HepG2 (cell line): ENCODE results near the gene GUK1. TPM values are rescaled to one million over a fixed set of nuclear protein-coding genes. Genes with fewer than 3 reads are reported as not detected.

Source experiments
- GZF1 ChIP-seq: sonication (generic); formaldehyde crosslinking; IDR thresholded peaks from 2 replicates; pipeline ENCODE4 v1.5.1; 2020; ENCODE audit warnings: mild to moderate bottlenecking, missing genetic modification reagents
- HCFC1 ChIP-seq: fragments of 150-350 bp; IDR thresholded peaks from 2 replicates; pipeline ENCODE4 v1.6.1; 2014; ENCODE audit warnings: low read depth, low read length
- HNRNPLL ChIP-seq: fragments of 200-400 bp; formaldehyde crosslinking; IDR thresholded peaks from 2 replicates; pipeline ENCODE4 v1.6.1; 2017; ENCODE audit warnings: mild to moderate bottlenecking, low read depth, low read length; ENCODE audit not compliant: poor library complexity, severe bottlenecking
- HOXA7 ChIP-seq: sonication (generic); formaldehyde crosslinking; IDR thresholded peaks from 2 replicates; pipeline ENCODE4 v1.8.1; 2022; ENCODE audit warnings: mild to moderate bottlenecking, missing genetic modification reagents, moderate library complexity
- PAX8 ChIP-seq: sonication (generic); formaldehyde crosslinking; IDR thresholded peaks from 2 replicates; pipeline ENCODE4 v1.8.0; 2022; ENCODE audit warnings: mild to moderate bottlenecking, missing genetic modification reagents, borderline replicate concordance
- RARA ChIP-seq: IDR thresholded peaks from 2 replicates; pipeline ENCODE4 v1.6.1; 2016; ENCODE audit warnings: missing genetic modification reagents, missing compliant biosample characterization
- RERE ChIP-seq: IDR thresholded peaks from 2 replicates; pipeline ENCODE4 v1.6.1; 2016; ENCODE audit warnings: low read depth, missing genetic modification reagents, missing compliant biosample characterization
- SRSF4 ChIP-seq: fragments of 200-400 bp; formaldehyde crosslinking; IDR thresholded peaks from one replicate; pipeline ENCODE4 v1.6.1; 2018; ENCODE audit warnings: mild to moderate bottlenecking, low read depth, low read length, moderate library complexity; ENCODE audit not compliant: poor library complexity, severe bottlenecking
- ZBTB25 ChIP-seq: IDR thresholded peaks from 2 replicates; pipeline ENCODE4 v1.6.1; 2018; ENCODE audit warnings: missing genetic modification reagents
- ZNF143 ChIP-seq: sonication (generic); formaldehyde crosslinking; IDR thresholded peaks from 2 replicates; pipeline ENCODE4 v1.4.0; 2020; ENCODE audit warnings: missing genetic modification reagents
- ZNF274 ChIP-seq: sonication (generic); formaldehyde crosslinking; IDR thresholded peaks from 2 replicates; pipeline ENCODE4 v1.5.1; 2020; ENCODE audit warnings: mild to moderate bottlenecking, missing genetic modification reagents
- ZNF354B ChIP-seq: sonication (generic); formaldehyde crosslinking; IDR thresholded peaks from 2 replicates; pipeline ENCODE4 v1.8.0; 2022; ENCODE audit warnings: mild to moderate bottlenecking, missing genetic modification reagents
- ZNF709 ChIP-seq: sonication (generic); formaldehyde crosslinking; IDR thresholded peaks from 2 replicates; pipeline ENCODE4 v1.5.0; 2020; ENCODE audit warnings: mild to moderate bottlenecking, missing genetic modification reagents
- ZNF777 ChIP-seq: sonication (generic); formaldehyde crosslinking; IDR thresholded peaks from 2 replicates; pipeline ENCODE4 v1.4.0; 2020; ENCODE audit warnings: missing genetic modification reagents
- ZNF800 ChIP-seq: sonication (generic); formaldehyde crosslinking; IDR thresholded peaks from 2 replicates; pipeline ENCODE4 v1.4.0; 2020; ENCODE audit warnings: missing genetic modification reagents
- ZSCAN30 ChIP-seq: sonication (generic); formaldehyde crosslinking; IDR thresholded peaks from 2 replicates; pipeline ENCODE4 v1.5.0; 2020; ENCODE audit warnings: mild to moderate bottlenecking, missing genetic modification reagents
- polyA plus RNA-seq, 8 experiments: library from polyadenylated mRNA; depleted of rRNA in 3 of 8; stranded (reverse) in 7 of 8; unstranded in 1 of 8; fragments of >200 nt; fragmentation: Illumina TruSeq in 4 of 8; extraction: Trizol in 4 of 8; gene quantifications; 2 replicates each; pipeline versions ENCODE4 v1.2.1 to v1.2.3, GENCODE V29; 2011 to 2016; ENCODE audit warnings: low read depth in 4 of 8, missing spikeins in 1 of 8, mixed read lengths in 1 of 8; ENCODE audit not compliant: insufficient read depth in 1 of 8
- total RNA-seq, 5 experiments: library from RNA; depleted of rRNA; stranded (reverse); fragments of >200 nt; fragmentation: Illumina TruSeq; extraction: Trizol; gene quantifications; 2 replicates each; pipeline ENCODE4 v1.2.3, GENCODE V29; 2016; ENCODE audit warnings: low read depth in 1 of 5
- TF ChIP-seq, protein P1 (sequence below): sonication (generic); formaldehyde crosslinking; IDR thresholded peaks from 2 replicates; pipeline ENCODE4 v1.8.0; 2022; ENCODE audit warnings: low read depth, missing genetic modification reagents
- TF ChIP-seq, protein P2 (sequence below): IDR thresholded peaks from 2 replicates; pipeline ENCODE4 v1.6.1; 2016; ENCODE audit warnings: mild to moderate bottlenecking

GUK1 gene
- total and polyA plus RNA-seq, 2 of the 13 experiments (the other 11 are each of a cell fraction or from before 2014, with no cell fraction given) = 116 to 154 TPM

DNA sequence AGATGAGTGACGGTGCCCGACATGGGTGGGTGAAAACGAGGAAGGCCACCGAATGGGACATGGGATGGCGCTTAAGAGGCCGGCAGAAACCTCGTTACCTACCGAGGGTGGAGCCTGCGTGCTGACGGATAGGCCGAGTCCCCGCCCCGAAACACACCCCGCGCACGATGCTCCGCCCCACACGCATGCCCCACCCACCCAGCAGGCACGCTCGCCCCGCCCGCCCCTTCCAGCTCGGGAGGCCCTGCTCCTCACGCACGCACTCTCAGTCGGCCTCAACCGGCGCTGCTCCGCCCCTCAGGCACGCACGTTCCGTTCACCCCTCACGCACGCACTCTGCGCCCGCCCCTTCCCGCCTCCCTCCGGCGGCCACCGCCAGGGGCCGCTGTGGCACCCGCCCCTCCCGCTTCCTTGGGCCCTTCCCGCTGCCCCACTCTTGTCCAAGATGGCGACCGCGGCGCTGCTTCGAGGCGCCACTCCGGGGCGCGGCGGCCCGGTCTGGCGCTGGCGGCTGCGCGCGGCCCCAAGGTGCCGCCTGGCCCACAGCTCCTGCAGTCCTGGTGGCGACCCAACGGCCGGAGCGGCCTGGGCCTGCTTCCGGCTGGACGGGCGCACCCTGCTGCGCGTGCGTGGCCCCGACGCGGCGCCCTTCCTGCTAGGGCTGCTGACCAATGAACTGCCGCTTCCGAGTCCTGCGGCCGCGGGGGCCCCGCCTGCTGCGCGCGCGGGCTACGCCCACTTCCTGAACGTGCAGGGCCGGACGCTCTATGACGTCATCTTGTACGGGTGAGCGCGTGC, 25.5 kb downstream of the GUK1 start, which contains the start of gene IBA57 (continued):
- TF ChIP-seq HNRNPLL (peak; percentile 96), ZNF777 (peak; percentile 72), PAX8 (no peak), HOXA7 (CRISPR knock-in tag) (no peak), ZNF709 (CRISPR knock-in tag) (no peak), RARA (CRISPR knock-in tag) (no peak), ZNF354B (CRISPR knock-in tag) (no peak), SRSF4 (no peak), ZNF143 (CRISPR knock-in tag) (no peak), RERE (peak; percentile 17; the same call in 1 of the 2 replicates), ZNF274 (CRISPR knock-in tag) (peak; percentile 62; the same call in 1 of the 2 replicates), ZNF800 (CRISPR knock-in tag) (no peak), ZBTB25 (CRISPR knock-in tag) (peak; percentile 79), ZSCAN30 (no peak), GZF1 (CRISPR knock-in tag) (no peak), HCFC1 (peak; percentile 43)
- TF ChIP-seq, protein P1, sequence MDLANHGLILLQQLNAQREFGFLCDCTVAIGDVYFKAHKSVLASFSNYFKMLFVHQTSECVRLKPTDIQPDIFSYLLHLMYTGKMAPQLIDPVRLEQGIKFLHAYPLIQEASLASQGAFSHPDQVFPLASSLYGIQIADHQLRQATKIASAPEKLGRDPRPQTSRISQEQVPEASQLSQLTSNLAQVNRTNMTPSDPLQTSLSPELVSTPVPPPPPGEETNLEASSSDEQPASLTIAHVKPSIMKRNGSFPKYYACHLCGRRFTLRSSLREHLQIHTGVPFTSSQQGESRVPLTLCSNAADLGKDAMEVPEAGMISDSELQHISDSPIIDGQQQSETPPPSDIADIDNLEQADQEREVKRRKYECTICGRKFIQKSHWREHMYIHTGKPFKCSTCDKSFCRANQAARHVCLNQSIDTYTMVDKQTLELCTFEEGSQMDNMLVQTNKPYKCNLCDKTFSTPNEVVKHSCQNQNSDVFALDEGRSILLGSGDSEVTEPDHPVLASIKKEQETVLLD (CRISPR knock-in tag) = peak; percentile 90
- TF ChIP-seq, protein P2, sequence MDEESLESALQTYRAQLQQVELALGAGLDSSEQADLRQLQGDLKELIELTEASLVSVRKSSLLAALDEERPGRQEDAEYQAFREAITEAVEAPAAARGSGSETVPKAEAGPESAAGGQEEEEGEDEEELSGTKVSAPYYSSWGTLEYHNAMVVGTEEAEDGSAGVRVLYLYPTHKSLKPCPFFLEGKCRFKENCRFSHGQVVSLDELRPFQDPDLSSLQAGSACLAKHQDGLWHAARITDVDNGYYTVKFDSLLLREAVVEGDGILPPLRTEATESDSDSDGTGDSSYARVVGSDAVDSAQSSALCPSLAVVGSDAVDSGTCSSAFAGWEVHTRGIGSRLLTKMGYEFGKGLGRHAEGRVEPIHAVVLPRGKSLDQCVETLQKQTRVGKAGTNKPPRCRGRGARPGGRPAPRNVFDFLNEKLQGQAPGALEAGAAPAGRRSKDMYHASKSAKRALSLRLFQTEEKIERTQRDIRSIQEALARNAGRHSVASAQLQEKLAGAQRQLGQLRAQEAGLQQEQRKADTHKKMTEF (CRISPR knock-in tag) = peak; percentile 58; the same call in 1 of the 2 replicates
